Sigmoid colon (tissue), 4 donors: ENCODE data around the gene NELL2.

ENCODE experiments used
- CTCF ChIP-seq, 4 experiments: fragments of 450-650 bp in 3 of 4; fragments of 200-600 bp in 1 of 4; IDR thresholded peaks; one replicate each; pipeline ENCODE4 v1.5.1; 2016 to 2019; ENCODE audit warnings: antibody characterized with exemption in 4 of 4, mild to moderate bottlenecking in 3 of 4, moderate library complexity in 2 of 4
- POLR2AphosphoS5 ChIP-seq, 4 donors: sonication (generic); formaldehyde crosslinking; IDR thresholded peaks; one replicate each; pipeline ENCODE4 v1.6.1; 2017; ENCODE audit warnings: antibody characterized with exemption in 4 of 4

- TF ChIP-seq CTCF (IDR thresholded peaks at IDR 0.05) (no peak), POLR2AphosphoS5 (IDR thresholded peaks at IDR 0.05) (no peak)
Measured at GRCh38 chr12:44459569-44459968, 416.5 kb downstream of the NELL2 start.
